GM12878 (cell line): ENCODE results near the gene CCDC136.

Experiments
- ATF7 ChIP-seq: fragments of 450-650 bp; IDR thresholded peaks from 2 replicates; pipeline ENCODE4 v1.6.1; 2016; ENCODE audit warnings: low read depth, mild to moderate bottlenecking
- DPF2 ChIP-seq: fragments of 450-650 bp; IDR thresholded peaks from 2 replicates; pipeline ENCODE4 v1.6.1; 2017; ENCODE audit warnings: mild to moderate bottlenecking
- NFIC ChIP-seq: IDR thresholded peaks from 2 replicates; pipeline ENCODE4 v1.6.1; 2012; ENCODE audit warnings: low read depth, mild to moderate bottlenecking, inconsistent platforms, low read length, moderate library complexity
- RAD21 ChIP-seq: IDR thresholded peaks from 2 replicates; pipeline ENCODE4 v1.6.1; 2011; ENCODE audit warnings: mild to moderate bottlenecking, low read depth, low read length, moderate library complexity; ENCODE audit not compliant: insufficient read depth
- TF ChIP-seq, protein P1 (sequence below): IDR thresholded peaks from 2 replicates; pipeline ENCODE4 v1.6.1; 2012; ENCODE audit warnings: mild to moderate bottlenecking, low read depth, low read length
- TF ChIP-seq, protein P2 (sequence below): fragments of 450-650 bp; formaldehyde crosslinking; IDR thresholded peaks from 2 replicates; pipeline ENCODE4 v1.4.0; 2020; ENCODE audit warnings: mild to moderate bottlenecking, moderate library complexity

DNA sequence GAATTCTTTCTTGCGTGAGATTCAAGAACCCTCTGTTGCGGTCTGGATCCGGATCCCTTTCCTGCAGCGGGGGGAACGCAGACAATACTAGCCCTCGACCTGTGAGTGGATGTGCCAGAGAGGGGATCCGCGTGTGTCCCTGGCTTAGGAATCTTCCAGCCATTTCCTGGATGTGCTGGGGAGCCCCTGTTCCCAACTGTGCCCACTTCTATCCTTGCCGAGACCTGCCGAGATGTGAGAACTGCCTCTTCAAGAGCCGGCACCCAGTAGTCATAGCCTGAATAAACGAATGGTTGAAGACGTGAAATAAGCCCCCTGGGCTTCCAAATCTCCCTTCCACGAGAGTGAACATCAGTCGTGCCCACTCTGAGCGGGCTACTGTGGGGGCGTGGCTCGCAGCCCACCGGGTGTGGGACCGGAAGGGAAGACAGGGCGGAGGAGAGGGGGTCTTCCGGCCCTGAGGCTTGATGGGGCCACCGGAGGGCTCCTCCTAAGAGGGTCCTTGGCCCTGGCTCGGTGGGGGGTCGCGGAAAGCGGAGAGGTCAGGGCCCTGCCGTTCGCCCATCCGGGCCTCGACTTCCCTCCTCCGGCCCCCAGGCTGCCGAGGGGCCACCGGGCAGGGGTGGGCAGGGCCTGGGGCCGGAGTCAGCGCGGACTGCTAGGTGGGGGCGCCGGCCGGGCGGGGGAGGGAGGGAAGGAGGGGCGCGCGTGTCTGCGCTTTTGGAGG lies 1.3 kb upstream of the CCDC136 start:
- no peak for TF ChIP-seq NFIC
- TF ChIP-seq ATF7: no peak
- TF ChIP-seq, protein P1, sequence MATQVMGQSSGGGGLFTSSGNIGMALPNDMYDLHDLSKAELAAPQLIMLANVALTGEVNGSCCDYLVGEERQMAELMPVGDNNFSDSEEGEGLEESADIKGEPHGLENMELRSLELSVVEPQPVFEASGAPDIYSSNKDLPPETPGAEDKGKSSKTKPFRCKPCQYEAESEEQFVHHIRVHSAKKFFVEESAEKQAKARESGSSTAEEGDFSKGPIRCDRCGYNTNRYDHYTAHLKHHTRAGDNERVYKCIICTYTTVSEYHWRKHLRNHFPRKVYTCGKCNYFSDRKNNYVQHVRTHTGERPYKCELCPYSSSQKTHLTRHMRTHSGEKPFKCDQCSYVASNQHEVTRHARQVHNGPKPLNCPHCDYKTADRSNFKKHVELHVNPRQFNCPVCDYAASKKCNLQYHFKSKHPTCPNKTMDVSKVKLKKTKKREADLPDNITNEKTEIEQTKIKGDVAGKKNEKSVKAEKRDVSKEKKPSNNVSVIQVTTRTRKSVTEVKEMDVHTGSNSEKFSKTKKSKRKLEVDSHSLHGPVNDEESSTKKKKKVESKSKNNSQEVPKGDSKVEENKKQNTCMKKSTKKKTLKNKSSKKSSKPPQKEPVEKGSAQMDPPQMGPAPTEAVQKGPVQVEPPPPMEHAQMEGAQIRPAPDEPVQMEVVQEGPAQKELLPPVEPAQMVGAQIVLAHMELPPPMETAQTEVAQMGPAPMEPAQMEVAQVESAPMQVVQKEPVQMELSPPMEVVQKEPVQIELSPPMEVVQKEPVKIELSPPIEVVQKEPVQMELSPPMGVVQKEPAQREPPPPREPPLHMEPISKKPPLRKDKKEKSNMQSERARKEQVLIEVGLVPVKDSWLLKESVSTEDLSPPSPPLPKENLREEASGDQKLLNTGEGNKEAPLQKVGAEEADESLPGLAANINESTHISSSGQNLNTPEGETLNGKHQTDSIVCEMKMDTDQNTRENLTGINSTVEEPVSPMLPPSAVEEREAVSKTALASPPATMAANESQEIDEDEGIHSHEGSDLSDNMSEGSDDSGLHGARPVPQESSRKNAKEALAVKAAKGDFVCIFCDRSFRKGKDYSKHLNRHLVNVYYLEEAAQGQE: no peak
- no peak for TF ChIP-seq DPF2
- TF ChIP-seq RAD21: no peak
- TF ChIP-seq, protein P2, sequence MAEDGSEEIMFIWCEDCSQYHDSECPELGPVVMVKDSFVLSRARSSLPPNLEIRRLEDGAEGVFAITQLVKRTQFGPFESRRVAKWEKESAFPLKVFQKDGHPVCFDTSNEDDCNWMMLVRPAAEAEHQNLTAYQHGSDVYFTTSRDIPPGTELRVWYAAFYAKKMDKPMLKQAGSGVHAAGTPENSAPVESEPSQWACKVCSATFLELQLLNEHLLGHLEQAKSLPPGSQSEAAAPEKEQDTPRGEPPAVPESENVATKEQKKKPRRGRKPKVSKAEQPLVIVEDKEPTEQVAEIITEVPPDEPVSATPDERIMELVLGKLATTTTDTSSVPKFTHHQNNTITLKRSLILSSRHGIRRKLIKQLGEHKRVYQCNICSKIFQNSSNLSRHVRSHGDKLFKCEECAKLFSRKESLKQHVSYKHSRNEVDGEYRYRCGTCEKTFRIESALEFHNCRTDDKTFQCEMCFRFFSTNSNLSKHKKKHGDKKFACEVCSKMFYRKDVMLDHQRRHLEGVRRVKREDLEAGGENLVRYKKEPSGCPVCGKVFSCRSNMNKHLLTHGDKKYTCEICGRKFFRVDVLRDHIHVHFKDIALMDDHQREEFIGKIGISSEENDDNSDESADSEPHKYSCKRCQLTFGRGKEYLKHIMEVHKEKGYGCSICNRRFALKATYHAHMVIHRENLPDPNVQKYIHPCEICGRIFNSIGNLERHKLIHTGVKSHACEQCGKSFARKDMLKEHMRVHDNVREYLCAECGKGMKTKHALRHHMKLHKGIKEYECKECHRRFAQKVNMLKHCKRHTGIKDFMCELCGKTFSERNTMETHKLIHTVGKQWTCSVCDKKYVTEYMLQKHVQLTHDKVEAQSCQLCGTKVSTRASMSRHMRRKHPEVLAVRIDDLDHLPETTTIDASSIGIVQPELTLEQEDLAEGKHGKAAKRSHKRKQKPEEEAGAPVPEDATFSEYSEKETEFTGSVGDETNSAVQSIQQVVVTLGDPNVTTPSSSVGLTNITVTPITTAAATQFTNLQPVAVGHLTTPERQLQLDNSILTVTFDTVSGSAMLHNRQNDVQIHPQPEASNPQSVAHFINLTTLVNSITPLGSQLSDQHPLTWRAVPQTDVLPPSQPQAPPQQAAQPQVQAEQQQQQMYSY (CRISPR knock-in tag): no peak
